Measurements from ENCODE around the gene IFNB1.

- TF ChIP-seq CTCF (IDR thresholded peaks at IDR 0.05; ENCODE audit: low read depth, low read length, poor library complexity, severe bottlenecking) = no peak
- no peak for TF ChIP-seq EZH2phosphoT487 (IDR thresholded peaks at IDR 0.05; ENCODE audit: borderline replicate concordance, low read length)
Observed at GRCh38 chr9:21042466-21042865, 35.3 kb downstream of the IFNB1 start.

All from DOHH2 (cell line).